GM19463 (cell line): ENCODE data around the gene P2RX3.

Experiments
- ATAC-seq: cut with Tn5 transposase; IDR thresholded peaks from one replicate; pipeline ENCODE4 v1.9.1; 2021; ENCODE audit warnings: mild to moderate bottlenecking, moderate library complexity; ENCODE audit not compliant: unreplicated experiment

Gene P2RX3

DNA sequence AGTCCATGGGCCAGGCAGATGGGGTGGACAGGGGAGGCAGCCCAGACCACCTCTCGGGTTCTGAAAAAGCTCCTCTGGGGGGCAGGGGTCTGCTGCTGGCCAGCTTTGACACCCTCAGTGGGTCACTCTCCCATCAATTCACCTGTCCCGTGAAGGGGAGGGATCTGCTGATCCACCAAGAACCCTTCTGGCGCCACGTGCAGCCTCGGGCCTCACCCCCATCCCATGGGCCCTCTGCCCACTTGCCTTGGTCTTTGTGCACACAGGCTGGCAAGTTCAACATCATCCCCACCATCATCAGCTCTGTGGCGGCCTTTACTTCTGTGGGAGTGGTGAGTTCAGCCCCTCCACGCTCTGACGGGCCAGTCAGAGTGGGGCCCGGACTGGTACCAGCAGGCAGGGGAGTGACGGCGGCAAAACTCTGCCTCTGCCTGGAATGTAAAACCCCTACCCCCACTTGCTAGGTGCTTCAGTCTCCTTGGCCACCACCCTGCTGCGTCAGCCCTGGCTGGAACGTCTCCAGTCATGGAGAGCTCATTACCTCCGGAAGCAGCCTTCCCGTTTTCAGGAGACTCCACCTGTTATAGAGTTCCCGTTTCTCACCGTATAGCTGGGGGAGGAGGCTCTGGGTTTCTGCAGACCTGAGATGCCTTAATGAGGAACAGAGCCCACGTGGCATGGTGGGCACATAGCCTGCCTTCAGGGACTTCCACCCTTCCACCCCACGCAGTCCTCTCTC, 30.1 kb downstream of the P2RX3 start:
- no peak for ATAC-seq

DNA sequence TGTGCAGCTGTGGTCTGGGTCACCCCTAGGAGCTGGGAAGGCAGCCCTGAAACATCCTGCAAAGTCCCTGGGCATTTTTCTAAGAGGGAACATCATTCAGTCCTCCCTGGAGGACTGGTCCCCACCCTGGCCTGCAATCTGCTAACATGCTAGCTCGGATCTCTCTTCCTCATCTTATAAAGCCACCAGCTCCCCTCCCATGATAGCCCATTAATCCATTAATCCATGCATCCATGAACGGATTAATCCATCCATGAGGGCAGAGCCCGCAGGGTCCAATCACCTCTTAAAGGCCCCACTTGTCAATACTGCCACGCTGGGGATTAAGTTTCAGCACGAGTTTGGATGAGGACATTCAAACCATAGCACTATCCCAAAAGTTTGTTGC, 30.7 kb downstream of the P2RX3 start:
- no peak for ATAC-seq

DNA sequence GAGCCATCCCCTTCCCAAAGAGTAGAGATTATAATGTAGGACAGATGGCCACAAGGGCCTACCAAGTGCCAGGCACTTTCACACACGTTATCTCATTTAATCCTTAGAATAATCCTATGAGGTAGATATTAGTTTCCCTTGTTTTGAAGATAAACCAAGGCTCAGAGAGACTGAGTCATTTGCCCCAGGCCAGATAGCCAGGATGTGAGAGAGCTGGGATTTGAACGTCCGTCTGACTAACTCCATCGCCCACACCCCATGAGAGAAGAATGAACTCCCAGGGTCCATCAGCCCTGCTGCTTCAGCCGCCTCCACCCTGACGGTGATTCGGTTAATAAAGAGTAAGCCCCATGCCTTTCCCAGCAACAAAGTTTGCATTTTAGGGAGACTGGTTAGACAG, 32.1 kb downstream of the P2RX3 start:
- ATAC-seq: no peak

DNA sequence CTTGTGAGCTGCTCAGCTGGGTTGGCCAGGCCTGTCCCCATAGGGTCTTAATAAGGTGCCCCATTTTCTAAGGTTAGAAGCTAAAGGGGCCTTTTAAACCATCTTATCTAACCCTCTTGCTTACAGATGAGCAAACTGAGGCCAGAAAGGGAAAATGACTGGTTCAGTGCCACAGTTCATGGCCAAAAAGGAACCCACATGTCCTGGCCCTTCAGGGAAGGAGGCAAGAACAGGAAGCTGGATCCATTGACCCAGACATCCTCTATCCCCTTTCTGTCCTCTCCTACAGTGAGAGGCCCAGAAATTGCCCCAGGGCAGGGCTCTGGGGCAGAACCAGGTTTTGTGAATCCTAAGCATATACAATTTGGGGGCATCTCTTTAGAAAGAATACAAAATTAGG, 32.8 kb downstream of the P2RX3 start:
- ATAC-seq: no peak

DNA sequence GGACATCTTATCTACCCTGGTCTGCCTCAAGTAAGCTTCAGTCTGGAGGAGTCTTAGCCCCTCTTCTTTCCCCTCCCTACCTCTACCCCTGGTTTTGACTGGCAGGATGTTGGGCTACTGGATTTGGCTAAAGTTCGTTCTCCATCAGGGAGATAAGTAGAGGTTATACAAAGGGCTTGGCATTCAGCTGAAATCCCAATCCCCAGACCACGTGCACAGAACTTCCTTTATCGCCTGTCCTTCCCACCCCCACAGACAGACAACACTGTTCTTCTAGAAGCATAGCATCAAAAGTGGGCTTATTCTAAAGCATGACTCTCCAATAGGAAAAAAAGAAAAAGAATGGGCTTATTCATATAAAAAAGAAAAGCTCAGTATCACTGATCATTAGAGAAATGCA, 35.0 kb downstream of the P2RX3 start:
- ATAC-seq: no peak

DNA sequence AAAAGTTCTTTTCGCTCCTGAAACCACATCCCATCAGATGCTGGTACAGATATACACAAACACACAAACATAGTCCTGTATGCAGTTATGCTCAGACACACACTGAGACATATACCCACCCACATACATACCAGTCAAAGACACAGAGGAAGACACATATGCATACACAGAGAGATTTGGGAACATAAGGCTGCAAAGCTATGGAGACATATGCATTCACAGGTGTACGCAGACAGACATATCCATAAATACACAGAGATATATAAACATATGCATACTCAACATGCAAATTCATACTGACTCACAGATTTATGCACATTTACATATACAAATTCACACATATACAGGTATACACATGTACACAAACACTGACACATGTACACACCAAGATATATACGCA, 36.8 kb downstream of the P2RX3 start:
- no peak for ATAC-seq

DNA sequence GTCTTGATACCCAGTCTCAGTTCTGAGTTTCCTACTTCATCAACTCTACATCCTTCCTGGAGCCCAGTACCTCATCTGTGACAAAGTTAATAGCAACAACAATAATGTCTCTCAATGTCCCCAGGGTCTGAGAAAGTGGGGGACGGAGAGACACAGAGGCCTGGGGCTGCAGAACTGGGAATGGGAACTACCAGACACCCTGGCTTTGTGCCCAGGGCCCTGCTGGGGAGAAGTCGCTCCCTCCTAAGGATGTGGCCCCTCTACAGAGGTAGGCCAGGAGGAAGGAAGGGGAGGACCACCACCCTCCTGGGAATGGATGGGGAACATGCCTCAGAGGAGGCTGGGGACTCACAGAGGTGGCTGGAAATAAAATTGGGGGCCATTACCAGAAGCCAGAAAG, 37.3 kb downstream of the P2RX3 start:
- no peak for ATAC-seq

DNA sequence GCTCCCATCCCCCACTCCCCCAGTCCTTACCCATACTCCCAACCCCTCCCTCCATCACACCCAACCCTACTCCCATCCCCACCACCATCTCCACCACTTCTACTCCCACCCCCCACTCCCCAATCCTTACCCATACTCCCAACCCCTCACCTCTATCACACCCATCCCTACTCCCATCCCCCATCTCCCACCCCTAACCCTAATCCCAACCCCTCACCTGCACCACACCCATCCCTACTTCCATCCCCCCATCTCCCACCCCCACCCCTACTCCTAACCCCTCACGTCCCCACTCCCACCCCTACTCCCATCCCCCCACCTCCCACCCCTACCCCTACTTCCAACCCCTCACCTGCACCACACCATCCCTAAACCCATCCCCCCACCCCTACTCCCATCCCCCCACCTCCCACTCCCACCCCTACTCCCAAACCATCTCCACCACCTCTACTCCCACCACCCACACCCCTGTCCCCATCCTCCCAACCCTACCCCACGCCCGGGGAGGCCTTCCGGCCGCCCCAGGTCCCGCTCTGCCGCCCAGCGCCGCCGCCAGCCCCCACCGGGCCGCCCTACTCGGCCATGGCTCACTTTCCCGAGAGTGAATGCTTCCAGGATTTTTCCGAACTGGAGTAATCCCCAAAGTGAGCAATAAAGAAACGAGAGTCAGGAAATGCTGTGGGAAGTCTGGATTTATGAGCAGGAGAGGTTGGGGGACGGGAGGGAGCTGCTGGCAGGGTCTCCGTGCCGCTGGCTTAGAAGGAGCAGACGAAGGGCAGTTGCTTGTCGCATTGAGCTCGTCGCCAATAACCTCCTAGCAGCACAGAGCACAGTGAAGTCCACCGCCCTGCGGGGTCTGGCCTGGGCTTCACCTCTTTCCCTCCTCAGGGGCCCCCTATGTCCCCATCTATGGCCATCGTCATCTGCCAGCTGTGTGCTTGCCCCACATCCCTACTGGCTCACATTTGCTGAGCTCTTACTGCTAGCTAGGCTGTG, 38.2 kb downstream of the P2RX3 start:
- no peak for ATAC-seq

DNA sequence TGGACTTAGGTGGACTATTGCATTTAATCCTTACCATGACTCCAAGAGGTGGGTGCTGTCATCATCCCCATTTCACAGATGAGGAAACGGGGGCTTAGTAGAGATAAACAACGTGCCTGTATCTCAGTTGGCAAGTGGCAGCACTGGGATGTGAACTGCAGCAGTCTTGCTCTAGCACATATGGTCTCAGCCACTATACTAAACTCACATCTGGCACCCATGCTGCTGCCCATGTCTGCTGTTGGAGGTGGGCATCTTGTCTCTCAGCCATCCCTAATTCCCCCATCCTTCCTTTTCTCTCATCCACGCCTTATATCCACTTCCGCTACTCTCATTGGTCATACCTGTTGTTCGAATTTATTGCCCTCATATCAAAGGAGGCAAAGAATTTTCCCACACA, 39.0 kb downstream of the P2RX3 start:
- ATAC-seq: no peak

DNA sequence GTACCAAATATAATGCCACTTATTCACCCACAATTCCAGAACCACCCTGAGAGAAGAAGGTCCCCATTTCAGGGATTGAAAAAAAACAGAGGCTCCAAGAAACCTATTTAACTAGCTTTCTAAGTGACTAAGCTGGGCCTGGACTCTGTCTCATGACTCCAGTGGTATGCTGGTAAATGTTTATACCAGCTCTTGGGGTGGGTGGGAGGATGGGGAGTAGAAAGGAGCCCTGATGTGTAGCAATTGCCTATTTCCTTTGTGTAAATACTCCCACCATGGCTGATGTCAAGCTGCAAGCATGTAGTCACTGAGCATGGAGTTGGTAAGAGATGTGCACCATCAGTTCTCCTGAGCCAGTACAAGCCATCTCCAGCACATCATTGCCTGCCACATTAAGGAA, 40.0 kb downstream of the P2RX3 start:
- ATAC-seq: no peak

DNA sequence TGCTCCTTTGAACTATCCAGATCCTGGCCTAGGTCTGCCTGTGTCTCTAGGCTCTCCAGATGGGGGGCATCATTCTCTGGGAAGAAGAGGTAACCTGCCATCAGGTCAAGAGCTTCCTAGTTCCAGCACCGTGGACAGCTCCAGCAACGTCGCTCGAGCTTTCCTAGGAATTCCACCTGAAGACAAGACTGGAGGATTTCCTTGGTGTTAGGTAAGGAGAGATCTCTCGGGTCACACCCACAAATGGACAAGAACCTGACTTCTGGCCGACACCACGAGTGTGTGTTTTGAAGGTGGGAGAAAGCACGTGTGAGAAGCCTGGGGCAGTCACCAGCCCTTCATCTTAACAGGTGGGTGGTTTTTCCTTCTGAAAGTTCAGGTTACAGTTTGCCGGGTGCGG, 41.6 kb downstream of the P2RX3 start:
- ATAC-seq: no peak

DNA sequence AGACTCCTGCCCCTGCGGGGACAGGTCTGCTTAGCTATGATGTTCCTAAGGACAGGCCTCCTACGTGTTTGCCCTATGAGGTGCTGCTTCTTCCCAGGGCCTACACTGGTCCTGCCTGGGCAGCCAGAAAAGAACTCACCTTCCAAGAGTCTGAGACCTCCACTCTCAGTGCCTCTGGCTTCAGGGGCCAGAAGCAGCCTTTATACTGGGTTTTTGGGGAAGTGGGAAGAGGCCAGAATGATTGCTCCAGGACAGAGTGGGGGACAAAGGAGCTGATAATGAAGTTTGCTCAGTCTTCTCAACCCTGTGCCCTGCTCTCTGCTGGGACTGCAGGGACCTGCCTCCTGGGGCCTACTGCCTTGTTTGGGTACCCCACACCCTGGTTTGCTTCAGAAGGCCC, 42.8 kb downstream of the P2RX3 start, which contains the start of gene PRG3:
Gene PRG3 (minus strand): TSS at position 176 of the 400 bp plus-strand sequence. CDS start 442 bp downstream, outside the sequence.
- ATAC-seq: no peak

DNA sequence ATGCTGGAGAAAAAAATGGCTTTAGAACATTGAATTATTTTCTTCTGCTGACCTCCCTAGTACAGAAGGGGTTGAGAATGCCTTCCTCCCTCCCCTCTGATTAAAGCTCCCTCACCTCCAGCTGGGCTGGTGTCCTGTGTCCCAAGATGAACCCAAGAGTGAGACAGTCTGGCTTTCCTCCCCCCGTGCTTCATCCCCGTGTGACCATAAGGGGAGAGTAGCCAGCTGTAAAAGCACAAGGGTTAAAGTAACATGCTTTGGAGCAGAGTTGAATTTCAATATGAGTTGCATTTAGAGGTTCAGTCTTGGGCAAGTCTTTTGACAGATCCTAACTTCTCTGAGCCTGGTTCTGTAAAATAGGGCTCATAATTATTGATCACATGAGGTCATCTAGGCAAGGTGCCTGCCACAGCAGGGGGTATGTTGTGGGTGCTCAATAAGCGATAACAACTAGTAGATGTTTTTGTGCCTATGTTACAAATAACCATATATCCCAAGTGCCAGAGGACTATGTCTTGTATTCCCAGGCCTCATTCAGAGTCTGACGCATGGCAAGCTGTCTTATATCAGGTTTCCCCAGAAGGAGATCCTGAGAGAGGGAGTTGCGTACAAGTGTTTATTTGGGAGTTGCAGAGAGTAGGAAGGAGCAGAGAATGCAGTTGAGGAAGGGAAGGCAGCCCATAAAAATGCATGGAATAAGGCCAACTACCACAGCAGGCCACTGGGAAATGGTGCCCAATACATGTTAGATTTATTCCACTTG, 48.2 kb downstream of the P2RX3 start:
- no peak for ATAC-seq

DNA sequence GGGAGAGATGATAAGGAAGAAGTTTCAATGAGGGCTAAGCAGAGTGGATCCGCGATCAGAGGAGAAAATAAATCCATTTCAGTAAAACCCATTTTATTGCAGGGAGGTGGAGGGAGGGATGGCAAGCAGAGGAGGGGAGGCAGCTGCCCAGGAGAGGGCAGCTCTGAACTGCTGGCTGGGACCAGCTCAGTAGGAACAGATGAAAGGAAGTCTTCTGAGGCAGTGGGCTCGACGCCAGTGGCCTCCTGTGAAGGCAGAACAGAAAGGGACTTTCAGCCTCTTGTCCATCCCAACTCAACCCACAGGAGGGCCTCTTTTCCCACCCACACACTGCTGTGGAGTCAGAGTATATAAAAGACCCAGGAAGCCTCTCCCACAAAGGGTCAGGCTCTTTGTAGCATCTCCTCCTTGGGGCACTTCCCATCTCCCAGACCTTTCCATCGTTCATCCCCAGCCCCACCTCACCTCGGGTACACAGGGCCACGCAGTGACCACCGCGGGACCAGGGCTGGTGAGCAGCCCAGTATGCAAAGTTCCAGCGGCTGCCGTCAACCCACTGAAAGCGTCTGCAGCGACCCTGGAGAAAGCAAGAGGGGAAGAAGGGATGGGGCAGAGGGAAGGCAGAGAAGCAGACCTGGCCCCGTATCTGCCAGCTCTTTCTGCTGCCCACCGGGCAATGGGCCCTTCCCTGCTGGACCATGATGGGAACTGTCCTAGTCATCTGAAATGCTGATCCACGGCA, 49.3 kb downstream of the P2RX3 start:
- no peak for ATAC-seq

DNA sequence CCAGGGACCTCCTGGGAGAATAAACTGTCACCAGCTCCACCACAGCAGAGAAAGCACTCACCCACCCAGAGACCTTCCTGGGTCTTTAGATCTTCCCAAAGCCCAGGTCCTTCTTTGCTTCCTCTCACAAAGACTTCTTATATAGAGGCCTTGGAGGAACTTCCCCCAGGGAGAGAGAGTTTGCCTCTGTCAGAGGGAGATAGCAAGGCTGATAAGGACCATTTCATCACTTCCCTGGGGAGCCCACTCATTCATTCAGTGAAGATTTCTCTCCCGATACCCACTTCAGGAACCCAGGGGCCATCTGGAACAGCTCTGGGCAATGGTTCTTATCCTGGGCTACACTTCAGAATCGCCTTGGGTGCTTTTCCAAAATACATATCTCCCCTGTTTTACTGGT, 52.4 kb downstream of the P2RX3 start, which contains the start of gene PRG2:
Gene PRG2 (minus strand): TSS at position 116 of the 400 bp plus-strand sequence. CDS start 706 bp downstream, outside the sequence.
- no peak for ATAC-seq

DNA sequence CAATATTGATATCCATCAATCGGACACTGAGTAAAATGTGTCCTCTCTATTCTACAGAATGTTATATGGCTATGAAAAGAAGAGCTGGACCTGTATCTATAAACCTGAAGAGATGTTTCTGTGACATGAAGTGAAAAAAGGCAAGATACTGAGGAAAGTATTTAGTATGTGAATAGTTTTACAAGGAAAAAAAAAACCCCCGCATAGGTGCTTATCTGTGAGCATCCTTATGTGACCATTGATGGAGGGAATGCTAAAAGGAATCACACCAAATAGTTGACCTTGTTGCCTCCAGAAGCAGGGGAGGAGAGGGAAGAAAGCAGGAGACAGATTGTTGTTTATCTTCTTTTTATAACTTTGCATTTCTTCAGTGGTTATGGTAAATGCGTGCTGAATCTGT, 53.0 kb downstream of the P2RX3 start:
- ATAC-seq: no peak

DNA sequence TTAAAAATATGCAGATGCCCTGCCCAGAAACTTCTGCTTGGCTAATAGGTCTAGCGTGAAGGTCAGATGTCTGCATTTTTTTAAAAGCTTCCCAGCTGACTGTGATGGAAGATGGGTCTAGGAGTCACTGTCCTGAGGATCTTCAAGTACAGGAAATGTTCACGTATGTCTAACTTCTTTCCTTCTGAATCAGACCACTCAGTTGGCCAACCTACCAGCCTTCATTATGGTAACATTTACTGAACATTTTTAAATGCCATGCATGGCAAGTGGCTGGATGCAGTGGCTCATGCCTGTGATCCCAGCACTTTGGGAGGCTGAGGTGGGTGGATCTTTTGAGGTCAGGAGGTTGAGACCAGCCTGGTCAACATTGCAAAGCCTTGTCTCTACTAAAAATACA, 53.4 kb downstream of the P2RX3 start:
- ATAC-seq: no peak

DNA sequence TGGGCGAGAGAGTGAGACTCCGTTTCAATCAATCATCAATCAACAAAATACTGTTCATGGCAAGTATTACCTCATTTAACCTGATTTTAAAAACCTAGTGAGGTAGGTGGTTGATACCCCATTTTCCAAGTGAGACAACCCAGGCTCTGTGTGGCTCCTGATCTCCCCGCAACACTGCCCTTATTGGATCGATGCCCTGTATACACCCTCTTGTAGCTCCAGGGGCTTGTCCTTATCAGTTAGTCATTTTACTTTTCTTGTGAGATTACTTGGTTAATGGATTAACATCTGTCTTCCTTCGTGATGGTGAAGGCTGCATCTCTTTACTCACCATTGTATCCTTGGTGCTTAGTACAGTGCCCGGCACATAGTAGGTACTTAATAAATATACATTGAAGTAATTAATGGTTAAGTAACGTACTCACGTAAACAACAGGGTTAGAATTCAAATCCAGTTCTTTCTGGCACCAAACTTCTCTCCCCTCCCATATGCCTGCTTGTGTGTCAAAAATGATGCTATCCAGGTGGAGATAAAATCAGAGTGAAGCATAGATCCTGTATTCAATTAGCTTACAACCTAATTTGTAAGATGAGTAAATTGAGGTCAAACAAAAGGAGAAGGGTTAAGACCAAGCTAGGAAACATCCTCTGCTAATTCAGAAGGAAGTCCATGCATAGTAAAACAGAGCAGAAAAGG, 54.1 kb downstream of the P2RX3 start:
- no peak for ATAC-seq

DNA sequence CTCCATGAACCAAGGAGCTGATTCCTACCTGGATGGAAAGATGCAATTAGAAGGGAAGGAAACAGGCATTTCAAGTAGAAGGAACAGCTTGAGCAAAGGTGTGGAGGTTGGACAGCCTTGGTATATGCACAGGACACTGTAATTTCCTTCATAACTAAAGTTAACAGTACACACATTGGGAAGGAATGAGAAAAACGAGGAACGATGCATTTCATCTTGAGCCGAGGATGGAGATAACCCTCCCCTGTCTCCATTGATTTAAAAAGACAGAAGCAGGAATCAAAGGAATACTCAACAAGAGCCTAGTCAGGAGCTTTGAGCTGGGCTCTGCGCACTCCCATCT, 54.6 kb downstream of the P2RX3 start:
- ATAC-seq: no peak
